Eye (tissue), 1 donor: Measurements from ENCODE around the gene NMNAT1.
"Not testable (repeated sequence)": the region's sequence is repeated elsewhere in the genome, so short reads cannot be mapped to it uniquely, and the experiment has no call there.

Experiments used
- DNase-seq: peaks from one replicate; pipeline ENCODE4 v3.0.0-alpha.2; 2015

Gene NMNAT1

GRCh38 chr1:9942939-9943788 lies at the start of gene NMNAT1, which contains the start of gene LZIC:
TSS of gene NMNAT1 (plus strand) at chr1:9943475. CDS start at chr1:9972074, 28,599 bp downstream.
TSS of gene LZIC (minus strand) at chr1:9943391. CDS start at chr1:9936619, 6,772 bp downstream.
- DNase-seq: peak; percentile 97

- DNase-seq: peak; percentile 24
Measured at GRCh38 chr1:9894115-9894514, 49.2 kb upstream of the NMNAT1 start.

- DNase-seq: no peak
Measured at GRCh38 chr1:9900142-9901043, 42.9 kb upstream of the NMNAT1 start.

GRCh38 chr1:9901148-9902059 lies 41.9 kb upstream of the NMNAT1 start:
- no peak for DNase-seq

- DNase-seq: no peak
Measured at GRCh38 chr1:9902060-9902452, 41.2 kb upstream of the NMNAT1 start.

GRCh38 chr1:9903801-9904527 lies 39.3 kb upstream of the NMNAT1 start:
- no peak for DNase-seq

- DNase-seq: no peak
Measured at GRCh38 chr1:9904596-9904995, 38.7 kb upstream of the NMNAT1 start.

- DNase-seq: no peak
Measured at GRCh38 chr1:9905010-9905409, 38.3 kb upstream of the NMNAT1 start.

GRCh38 chr1:9906466-9906865 lies 36.8 kb upstream of the NMNAT1 start:
- DNase-seq: no peak

GRCh38 chr1:9907441-9907840 lies 35.8 kb upstream of the NMNAT1 start:
- no peak for DNase-seq

GRCh38 chr1:9908871-9909233 lies 34.4 kb upstream of the NMNAT1 start:
- no peak for DNase-seq

GRCh38 chr1:9909234-9910046 lies 33.8 kb upstream of the NMNAT1 start:
- peak; percentile 60 for DNase-seq

GRCh38 chr1:9910076-9910422 lies 33.2 kb upstream of the NMNAT1 start, which contains the start of gene CTNNBIP1:
TSS of gene CTNNBIP1 (minus strand) at chr1:9910269. CDS start at chr1:9872064, 38,205 bp downstream.
- DNase-seq: no peak

GRCh38 chr1:9910423-9911178 lies 32.7 kb upstream of the NMNAT1 start:
- DNase-seq: peak; percentile 99

- no peak for DNase-seq
Measured at GRCh38 chr1:9912264-9912936, 30.9 kb upstream of the NMNAT1 start.

GRCh38 chr1:9914610-9914937 lies 28.7 kb upstream of the NMNAT1 start:
- DNase-seq: no peak

GRCh38 chr1:9916452-9916851 lies 26.8 kb upstream of the NMNAT1 start:
- DNase-seq: no peak

- not testable (repeated sequence) for DNase-seq
Measured at GRCh38 chr1:9917495-9917894, 25.8 kb upstream of the NMNAT1 start.

- no peak for DNase-seq
Measured at GRCh38 chr1:9917901-9918300, 25.4 kb upstream of the NMNAT1 start.

- no peak for DNase-seq
Measured at GRCh38 chr1:9920606-9921005, 22.7 kb upstream of the NMNAT1 start.
